AG04449 (cell line): ENCODE data around the gene USP47.

ENCODE experiments used
- CTCF ChIA-PET: fragments of 350-600 bp; formaldehyde crosslinking; extraction: SDS; loops from one replicate; lab custom pipeline; 2021; ENCODE audit warnings: antibody characterized with exemption; lab: Yijun Ruan, JAX
- POLR2A ChIA-PET: fragments of 400-600, 350-600 bp; formaldehyde crosslinking; extraction: SDS; loops from one replicate; lab custom pipeline; 2020; ENCODE audit warnings: antibody characterized with exemption, inconsistent platforms; lab: Yijun Ruan, JAX
- DNase-seq: peaks from one replicate; pipeline ENCODE4 v3.0.0-alpha.2; 2010; ENCODE audit warnings: low read depth, low spot score
- H3K4me3 ChIP-seq: 2 replicates; pipeline ENCODE4 v1.5.1; 2011; ENCODE audit warnings: low read depth, mild to moderate bottlenecking, control low read depth, low read length
- TF ChIP-seq, protein P1 (sequence below): IDR thresholded peaks from one replicate; pipeline ENCODE4 v1.5.1; 2011; ENCODE audit warnings: mild to moderate bottlenecking, moderate library complexity, low read length, control low read depth, inconsistent platforms; ENCODE audit not compliant: insufficient read depth; ENCODE audit errors: missing control alignments

The USP47 gene

DNA sequence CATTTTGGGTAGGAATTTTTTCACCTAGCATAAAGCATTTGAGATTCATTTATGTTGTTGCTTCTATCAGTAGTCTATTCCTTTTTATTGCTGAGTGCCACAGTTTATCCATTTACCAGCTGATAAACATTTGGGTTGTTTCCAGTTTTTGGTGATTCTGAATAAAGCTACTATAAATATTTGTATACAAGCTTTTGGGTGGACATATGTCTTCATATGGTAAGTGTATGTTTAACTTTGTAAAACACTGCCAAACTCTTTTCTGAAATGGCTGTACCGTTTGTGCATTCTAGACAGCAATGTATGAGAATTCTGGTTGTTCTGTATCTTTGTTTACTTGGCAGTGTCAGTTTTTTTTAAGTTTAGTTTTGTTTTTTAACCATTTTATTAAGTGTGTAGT is 16.9 kb downstream of the USP47 start:
- POLR2A ChIA-PET, result no interaction called here
- CTCF ChIA-PET, result interaction anchor here (1.5 kb wide), 1 partner anchor 49 kb away, joined by 3 read pairs; no protein-coding TSS in a partner anchor
- no peak for DNase-seq
- TF ChIP-seq, protein P1, sequence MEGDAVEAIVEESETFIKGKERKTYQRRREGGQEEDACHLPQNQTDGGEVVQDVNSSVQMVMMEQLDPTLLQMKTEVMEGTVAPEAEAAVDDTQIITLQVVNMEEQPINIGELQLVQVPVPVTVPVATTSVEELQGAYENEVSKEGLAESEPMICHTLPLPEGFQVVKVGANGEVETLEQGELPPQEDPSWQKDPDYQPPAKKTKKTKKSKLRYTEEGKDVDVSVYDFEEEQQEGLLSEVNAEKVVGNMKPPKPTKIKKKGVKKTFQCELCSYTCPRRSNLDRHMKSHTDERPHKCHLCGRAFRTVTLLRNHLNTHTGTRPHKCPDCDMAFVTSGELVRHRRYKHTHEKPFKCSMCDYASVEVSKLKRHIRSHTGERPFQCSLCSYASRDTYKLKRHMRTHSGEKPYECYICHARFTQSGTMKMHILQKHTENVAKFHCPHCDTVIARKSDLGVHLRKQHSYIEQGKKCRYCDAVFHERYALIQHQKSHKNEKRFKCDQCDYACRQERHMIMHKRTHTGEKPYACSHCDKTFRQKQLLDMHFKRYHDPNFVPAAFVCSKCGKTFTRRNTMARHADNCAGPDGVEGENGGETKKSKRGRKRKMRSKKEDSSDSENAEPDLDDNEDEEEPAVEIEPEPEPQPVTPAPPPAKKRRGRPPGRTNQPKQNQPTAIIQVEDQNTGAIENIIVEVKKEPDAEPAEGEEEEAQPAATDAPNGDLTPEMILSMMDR, result no peak
- no peak overlapping the region for H3K4me3 ChIP-seq

GRCh38 chr11:11860103-11860979 is 18.6 kb downstream of the USP47 start:
- no peak for DNase-seq
- CTCF ChIA-PET, result interaction anchor here (1.1 kb wide), 1 partner anchor 11 kb away, joined by 3 read pairs; no protein-coding TSS in a partner anchor
- TF ChIP-seq, protein P1, result no peak
- H3K4me3 ChIP-seq, result no peak overlapping the region
- POLR2A ChIA-PET, result interaction anchor here (0.6 kb wide), 1 partner anchor 19 kb away, joined by 3 read pairs; no protein-coding TSS in a partner anchor

DNA sequence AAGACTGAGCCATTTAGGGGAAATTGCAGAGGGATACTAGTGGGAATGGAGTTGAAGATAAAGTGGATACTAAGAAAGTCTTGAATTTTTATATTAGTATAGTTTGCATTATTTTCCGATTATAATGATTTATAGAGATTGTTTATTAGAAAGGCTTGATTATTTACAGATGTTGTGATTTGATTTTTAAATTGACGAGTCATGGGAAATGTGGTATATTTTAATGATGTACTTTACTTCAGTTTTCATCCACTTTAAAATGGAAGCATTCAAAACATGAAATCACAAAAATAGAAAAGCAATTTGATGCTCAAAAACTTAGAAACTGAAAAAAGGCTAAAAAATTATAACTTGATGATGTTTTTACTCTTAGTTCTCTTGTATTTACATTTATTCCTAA is 21.2 kb downstream of the USP47 start:
- CTCF ChIA-PET, result interaction anchor here (1.2 to 1.6 kb wide), 2 partner anchors 12 to 181 kb away, joined by 3 to 4 read pairs; no protein-coding TSS in a partner anchor
- POLR2A ChIA-PET, result no interaction called here
- no peak overlapping the region for H3K4me3 ChIP-seq
- TF ChIP-seq, protein P1, result no peak
- DNase-seq, result no peak

- H3K4me3 ChIP-seq, result no peak overlapping the region
- no peak for DNase-seq
- ChIA-PET POLR2A (no interaction called here), CTCF (interaction anchor here (1.0 to 1.6 kb wide), 3 partner anchors 15 to 180 kb away, joined by 3 to 4 read pairs (median 4); no protein-coding TSS in a partner anchor)
- TF ChIP-seq, protein P1, result no peak
Observed at GRCh38 chr11:11864332-11864731, 22.6 kb downstream of the USP47 start.

DNA sequence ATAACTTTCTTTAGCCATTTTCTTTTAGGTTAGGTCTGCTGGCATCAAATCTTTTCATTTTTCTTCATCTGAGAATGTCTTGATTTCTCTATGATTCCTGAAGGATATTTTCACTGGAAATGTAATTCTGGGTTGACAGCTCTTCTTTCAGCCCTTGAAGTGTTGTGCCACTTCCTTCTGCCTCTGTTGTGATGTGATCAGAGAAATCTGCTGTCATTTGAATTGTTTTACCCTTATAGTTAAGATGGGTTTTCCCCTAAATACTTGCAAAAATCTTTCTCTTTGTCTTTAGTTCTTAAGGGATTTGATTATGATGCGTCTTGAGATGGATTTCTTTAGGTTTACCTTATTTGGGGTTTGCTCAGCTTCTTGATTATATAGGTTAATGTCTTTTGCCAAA is 23.0 kb downstream of the USP47 start:
- no peak for DNase-seq
- ChIA-PET POLR2A (no interaction called here), CTCF (interaction anchor here (1.0 to 1.6 kb wide), 3 partner anchors 15 to 179 kb away, joined by 3 to 4 read pairs (median 4); no protein-coding TSS in a partner anchor)
- H3K4me3 ChIP-seq, result no peak overlapping the region
- TF ChIP-seq, protein P1, result no peak

DNA sequence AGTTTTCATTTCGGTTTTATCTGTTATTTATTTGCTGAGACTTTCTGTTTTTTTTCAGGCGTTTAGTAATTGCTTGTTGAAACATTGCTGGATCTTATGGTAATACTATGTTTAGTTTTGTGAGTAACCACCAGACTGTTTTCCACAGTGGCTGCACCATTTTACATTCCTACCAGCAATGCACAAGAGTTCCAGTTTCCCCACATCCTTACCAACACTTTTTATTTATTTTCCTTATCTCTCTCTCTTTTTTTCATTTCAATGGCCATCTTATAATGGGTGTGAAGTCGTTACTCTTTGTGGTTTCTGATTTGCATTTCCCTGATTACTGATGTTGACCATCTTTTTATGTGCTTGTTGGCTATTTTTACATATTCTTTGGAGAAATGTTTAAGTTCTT is 23.7 kb downstream of the USP47 start:
- ChIA-PET CTCF (interaction anchor here (1.0 to 1.2 kb wide), 3 partner anchors 16 to 66 kb away, joined by 3 to 4 read pairs (median 3); no protein-coding TSS in a partner anchor), POLR2A (no interaction called here)
- no peak overlapping the region for H3K4me3 ChIP-seq
- no peak for DNase-seq
- TF ChIP-seq, protein P1, result no peak
